Mesodermal cell (in vitro differentiated cells): ENCODE measurements around the gene NHERF1.

Experiments
- H3K27ac ChIP-seq: 2 replicates; pipeline ENCODE4 v1.7.0; 2013; ENCODE audit warnings: mild to moderate bottlenecking, low read depth, low read length, moderate library complexity; ENCODE audit not compliant: severe bottlenecking
- H3K36me3 ChIP-seq: 2 replicates; pipeline ENCODE4 v1.7.1; 2013; ENCODE audit warnings: mild to moderate bottlenecking, low read length, moderate library complexity; ENCODE audit not compliant: control insufficient read depth, insufficient read depth
- H3K4me1 ChIP-seq: one replicate; pipeline ENCODE4 v1.7.1; 2013; ENCODE audit warnings: mild to moderate bottlenecking, low read length; ENCODE audit not compliant: insufficient read depth, control insufficient read depth, poor library complexity, severe bottlenecking
- H3K4me3 ChIP-seq: 2 replicates; pipeline ENCODE4 v1.7.0; 2013; ENCODE audit warnings: low read length, control low read depth, mild to moderate bottlenecking; ENCODE audit not compliant: insufficient read depth, poor library complexity, severe bottlenecking; ENCODE audit errors: extremely low read depth
- H3K9me3 ChIP-seq: 2 replicates; pipeline ENCODE4 v1.7.1; 2013; ENCODE audit warnings: mild to moderate bottlenecking, low read length, moderate library complexity; ENCODE audit not compliant: control insufficient read depth
- WGBS, 2 experiments: methylation state at CpG; one replicate each; pipeline ENCODE4 v1.1.5; 2013; ENCODE audit warnings: missing lambda C conversion rate in 2 of 2; ENCODE audit not compliant: insufficient coverage in 2 of 2; 5-methylcytosine and 5-hydroxymethylcytosine counted together

The NHERF1 gene

GRCh38 chr17:74759941-74760340 is 11.5 kb downstream of the NHERF1 start:
- Histone ChIP-seq H3K4me3 (no peak overlapping the region), H3K9me3 (no peaks in the 10 kb centered on the region), H3K27ac (peak overlapping the region; percentile 67), H3K36me3 (peaks cover 14% of the 10 kb centered on the region), H3K4me1 (peaks cover 46% of the 10 kb centered on the region)
- WGBS, 2 experiments, result 69 to 80% methylated on average over 5 to 6 of the region's 10 CpGs

GRCh38 chr17:74760404-74761105 is 12.1 kb downstream of the NHERF1 start:
- Histone ChIP-seq H3K9me3 (no peaks in the 10 kb centered on the region), H3K4me3 (no peak overlapping the region), H3K4me1 (peaks cover 46% of the 10 kb centered on the region), H3K36me3 (peaks cover 17% of the 10 kb centered on the region), H3K27ac (peak overlapping the region; percentile 67)
- WGBS, 2 experiments, result 65% methylated on average over 6 of the region's 7 CpGs; no CpG with 5 or more reads in 1 of the 2 experiments

GRCh38 chr17:74761419-74761818 is 13.0 kb downstream of the NHERF1 start:
- Histone ChIP-seq H3K36me3 (peaks cover 25% of the 10 kb centered on the region), H3K4me3 (no peak overlapping the region), H3K27ac (no peak overlapping the region), H3K9me3 (no peaks in the 10 kb centered on the region), H3K4me1 (peaks cover 46% of the 10 kb centered on the region)
- WGBS, 2 experiments, result 87 to 88% methylated on average over 2 to 4 of the region's 5 CpGs

- H3K36me3 ChIP-seq, result peaks cover 30% of the 10 kb centered on the region
- H3K9me3 ChIP-seq, result no peaks in the 10 kb centered on the region
- peaks cover 44% of the 10 kb centered on the region for H3K4me1 ChIP-seq
- H3K4me3 ChIP-seq, result no peak overlapping the region
- WGBS, 2 experiments, result 92 to 96% methylated on average over 9 to 10 of the region's 11 CpGs
- no peak overlapping the region for H3K27ac ChIP-seq
Observed at GRCh38 chr17:74761931-74762330, 13.5 kb downstream of the NHERF1 start.

GRCh38 chr17:74763565-74764387 is 15.3 kb downstream of the NHERF1 start:
- 63 to 65% methylated on average over 8 to 10 of the region's 16 CpGs for WGBS, 2 experiments
- Histone ChIP-seq H3K36me3 (peaks cover 43% of the 10 kb centered on the region), H3K9me3 (no peaks in the 10 kb centered on the region), H3K27ac (no peak overlapping the region), H3K4me3 (no peak overlapping the region), H3K4me1 (peaks cover 28% of the 10 kb centered on the region)

GRCh38 chr17:74764751-74765286 is 16.4 kb downstream of the NHERF1 start:
- peaks cover 53% of the 10 kb centered on the region for H3K36me3 ChIP-seq
- WGBS, 2 experiments, result 50 to 94% methylated on average over 1 to 2 of the region's 4 CpGs
- H3K27ac ChIP-seq, result no peak overlapping the region
- H3K4me3 ChIP-seq, result no peak overlapping the region
- H3K9me3 ChIP-seq, result no peaks in the 10 kb centered on the region
- H3K4me1 ChIP-seq, result peaks cover 21% of the 10 kb centered on the region

- Histone ChIP-seq H3K9me3 (no peaks in the 10 kb centered on the region), H3K4me1 (peaks cover 7% of the 10 kb centered on the region), H3K27ac (no peak overlapping the region), H3K4me3 (no peak overlapping the region), H3K36me3 (peaks cover 65% of the 10 kb centered on the region)
- WGBS, 2 experiments, result 80% methylated on average over 1 of the region's 2 CpGs; no CpG with 5 or more reads in 1 of the 2 experiments
Observed at GRCh38 chr17:74766413-74766812, 18.0 kb downstream of the NHERF1 start.

- WGBS, 2 experiments, result 95 to 100% methylated on average over 3 to 7 of the region's 10 CpGs
- Histone ChIP-seq H3K9me3 (no peaks in the 10 kb centered on the region), H3K4me1 (peaks cover 6% of the 10 kb centered on the region), H3K36me3 (peaks cover 66% of the 10 kb centered on the region), H3K4me3 (no peak overlapping the region), H3K27ac (no peak overlapping the region)
Observed at GRCh38 chr17:74767111-74767516, 18.7 kb downstream of the NHERF1 start.

GRCh38 chr17:74768069-74768762 is 19.8 kb downstream of the NHERF1 start:
- Histone ChIP-seq H3K27ac (no peak overlapping the region), H3K4me3 (no peak overlapping the region), H3K36me3 (peaks cover 77% of the 10 kb centered on the region), H3K9me3 (no peaks in the 10 kb centered on the region), H3K4me1 (peaks cover 10% of the 10 kb centered on the region)
- 90% methylated on average over 15 to 17 of the region's 17 CpGs for WGBS, 2 experiments

GRCh38 chr17:74768763-74769114 is 20.3 kb downstream of the NHERF1 start:
- 98 to 100% methylated on average over 5 to 6 of the region's 7 CpGs for WGBS, 2 experiments
- peaks cover 11% of the 10 kb centered on the region for H3K4me1 ChIP-seq
- no peak overlapping the region for H3K4me3 ChIP-seq
- H3K36me3 ChIP-seq, result peaks cover 79% of the 10 kb centered on the region
- H3K27ac ChIP-seq, result no peak overlapping the region
- H3K9me3 ChIP-seq, result no peaks in the 10 kb centered on the region
